Measurements from ENCODE around the gene WFDC1.

Gene WFDC1

DNA sequence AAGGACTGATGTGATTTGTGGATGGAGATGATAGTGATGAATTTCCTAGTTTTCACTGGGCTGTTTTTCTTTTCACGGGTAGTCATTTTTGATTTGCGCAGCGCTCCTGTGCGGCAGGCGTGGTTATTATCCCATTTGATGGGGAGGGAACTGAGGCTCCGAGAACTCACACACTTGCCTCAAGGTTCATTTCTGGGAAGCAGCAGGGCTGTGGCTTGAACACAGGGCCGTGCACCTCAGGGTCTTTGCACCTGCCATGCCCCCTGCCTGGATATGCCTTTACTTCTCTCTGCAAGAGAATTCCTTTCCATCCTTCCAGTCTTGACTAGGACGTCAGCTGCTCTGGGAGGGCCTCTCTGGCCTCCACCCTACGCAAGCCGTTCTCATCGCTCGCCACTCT is 16.3 kb upstream of the WFDC1 start:
- no peaks in the 10 kb centered on the region for H3K9me3 ChIP-seq (ENCODE audit: insufficient read depth, low read depth, low read length)
- no peak overlapping the region for H3K4me3 ChIP-seq (ENCODE audit: low read length, poor library complexity, severe bottlenecking)
- no peaks in the 10 kb centered on the region for H4K20me1 ChIP-seq (ENCODE audit: insufficient read depth, low read length, poor library complexity, severe bottlenecking)
- no peaks in the 10 kb centered on the region for H3K79me2 ChIP-seq (ENCODE audit: insufficient read depth, low read length)
- TF ChIP-seq EZH2phosphoT487 (IDR thresholded peaks at IDR 0.05; ENCODE audit: borderline replicate concordance): no peak
- TF ChIP-seq, protein P1, sequence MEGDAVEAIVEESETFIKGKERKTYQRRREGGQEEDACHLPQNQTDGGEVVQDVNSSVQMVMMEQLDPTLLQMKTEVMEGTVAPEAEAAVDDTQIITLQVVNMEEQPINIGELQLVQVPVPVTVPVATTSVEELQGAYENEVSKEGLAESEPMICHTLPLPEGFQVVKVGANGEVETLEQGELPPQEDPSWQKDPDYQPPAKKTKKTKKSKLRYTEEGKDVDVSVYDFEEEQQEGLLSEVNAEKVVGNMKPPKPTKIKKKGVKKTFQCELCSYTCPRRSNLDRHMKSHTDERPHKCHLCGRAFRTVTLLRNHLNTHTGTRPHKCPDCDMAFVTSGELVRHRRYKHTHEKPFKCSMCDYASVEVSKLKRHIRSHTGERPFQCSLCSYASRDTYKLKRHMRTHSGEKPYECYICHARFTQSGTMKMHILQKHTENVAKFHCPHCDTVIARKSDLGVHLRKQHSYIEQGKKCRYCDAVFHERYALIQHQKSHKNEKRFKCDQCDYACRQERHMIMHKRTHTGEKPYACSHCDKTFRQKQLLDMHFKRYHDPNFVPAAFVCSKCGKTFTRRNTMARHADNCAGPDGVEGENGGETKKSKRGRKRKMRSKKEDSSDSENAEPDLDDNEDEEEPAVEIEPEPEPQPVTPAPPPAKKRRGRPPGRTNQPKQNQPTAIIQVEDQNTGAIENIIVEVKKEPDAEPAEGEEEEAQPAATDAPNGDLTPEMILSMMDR (conservative IDR thresholded peaks at IDR 0.05; ENCODE audit: low read length): no peak
- H3K4me2 ChIP-seq (ENCODE audit: low read depth, low read length, poor library complexity, severe bottlenecking): no peak overlapping the region
- H3K4me1 ChIP-seq (ENCODE audit: insufficient read depth, low read length, poor library complexity, severe bottlenecking): no peaks in the 10 kb centered on the region
- H3K9me2 ChIP-seq (replicated peaks; ENCODE audit: low read depth, low read length): no peaks in the 10 kb centered on the region
- H2AFZ ChIP-seq (ENCODE audit: low read length): 0 out of 2 replicates have a peak overlapping the region, but pooled peaks have one; percentile 6
- H3K9ac ChIP-seq (ENCODE audit: low read depth, low read length, poor library complexity, severe bottlenecking): no peak overlapping the region
- H3F3A ChIP-seq (ENCODE audit: low read depth): no peaks in the 10 kb centered on the region
- H3K36me3 ChIP-seq (ENCODE audit: insufficient read depth, low read length): no peaks in the 10 kb centered on the region
- H3K27me3 ChIP-seq (ENCODE audit: insufficient read depth, low read length, poor library complexity, severe bottlenecking): no peaks in the 10 kb centered on the region

DNA sequence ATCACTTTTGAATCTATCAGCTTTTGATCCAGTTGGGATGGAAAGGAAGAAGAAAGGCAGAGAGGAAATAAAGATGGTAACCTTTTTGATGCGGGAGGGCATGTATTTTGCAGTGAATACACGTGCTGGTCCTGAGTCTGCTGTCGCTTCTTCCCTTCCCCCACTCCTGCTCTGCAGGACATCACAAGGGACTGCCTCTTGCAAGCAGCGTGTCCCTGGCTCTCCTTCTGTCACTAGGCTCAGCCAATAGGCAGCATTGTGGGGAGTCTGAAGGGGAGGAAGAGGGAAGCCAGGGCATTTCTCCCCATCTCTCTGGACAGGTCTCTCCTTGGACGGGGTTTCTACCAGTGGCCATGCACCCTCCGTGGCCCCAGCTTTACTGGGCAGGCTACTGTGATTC is 15.7 kb upstream of the WFDC1 start:
- Histone ChIP-seq H4K20me1 (ENCODE audit: insufficient read depth, low read length, poor library complexity, severe bottlenecking) (no peaks in the 10 kb centered on the region), H3K4me2 (ENCODE audit: low read depth, low read length, poor library complexity, severe bottlenecking) (no peak overlapping the region), H3K9me2 (replicated peaks; ENCODE audit: low read depth, low read length) (no peaks in the 10 kb centered on the region), H3K9ac (ENCODE audit: low read depth, low read length, poor library complexity, severe bottlenecking) (no peak overlapping the region), H2AFZ (ENCODE audit: low read length) (no peak overlapping the region), H3K27me3 (ENCODE audit: insufficient read depth, low read length, poor library complexity, severe bottlenecking) (no peaks in the 10 kb centered on the region), H3K4me3 (ENCODE audit: low read length, poor library complexity, severe bottlenecking) (no peak overlapping the region), H3K9me3 (ENCODE audit: insufficient read depth, low read depth, low read length) (no peaks in the 10 kb centered on the region), H3K36me3 (ENCODE audit: insufficient read depth, low read length) (no peaks in the 10 kb centered on the region), H3K4me1 (ENCODE audit: insufficient read depth, low read length, poor library complexity, severe bottlenecking) (no peaks in the 10 kb centered on the region), H3F3A (ENCODE audit: low read depth) (no peaks in the 10 kb centered on the region), H3K79me2 (ENCODE audit: insufficient read depth, low read length) (no peaks in the 10 kb centered on the region)
- TF ChIP-seq, protein P1 (conservative IDR thresholded peaks at IDR 0.05; ENCODE audit: low read length): no peak
- no peak for TF ChIP-seq EZH2phosphoT487 (IDR thresholded peaks at IDR 0.05; ENCODE audit: borderline replicate concordance)

DNA sequence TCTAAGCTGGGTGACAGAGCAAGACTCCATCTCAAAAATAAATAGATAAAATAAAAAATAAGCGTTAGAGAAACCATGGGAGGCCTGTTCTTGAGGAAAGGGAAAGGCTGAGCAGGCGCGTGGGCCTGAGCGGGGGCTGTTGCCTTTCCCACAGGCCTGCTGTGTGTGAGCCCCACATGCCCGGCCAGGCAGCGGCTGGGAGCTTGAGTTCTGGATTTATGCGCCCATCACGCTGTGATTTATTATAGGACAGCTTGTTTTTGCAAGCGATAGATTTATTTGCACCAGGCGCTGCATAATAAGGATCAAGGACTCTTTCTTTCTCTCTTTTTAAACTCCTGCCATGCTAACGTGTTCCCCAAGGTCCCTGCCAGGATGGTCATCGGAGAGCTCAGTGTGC is 14.8 kb upstream of the WFDC1 start:
- no peaks in the 10 kb centered on the region for H3K4me1 ChIP-seq (ENCODE audit: insufficient read depth, low read length, poor library complexity, severe bottlenecking)
- TF ChIP-seq, protein P1 (conservative IDR thresholded peaks at IDR 0.05; ENCODE audit: low read length): no peak
- TF ChIP-seq EZH2phosphoT487 (IDR thresholded peaks at IDR 0.05; ENCODE audit: borderline replicate concordance): no peak
- no peaks in the 10 kb centered on the region for H3K27me3 ChIP-seq (ENCODE audit: insufficient read depth, low read length, poor library complexity, severe bottlenecking)

More for the DNA sequence above, 14.8 kb upstream of the WFDC1 start:
- Histone ChIP-seq H3K9me2 (replicated peaks; ENCODE audit: low read depth, low read length) (no peaks in the 10 kb centered on the region), H3K36me3 (ENCODE audit: insufficient read depth, low read length) (no peaks in the 10 kb centered on the region), H3K4me3 (ENCODE audit: low read length, poor library complexity, severe bottlenecking) (no peak overlapping the region), H3K79me2 (ENCODE audit: insufficient read depth, low read length) (no peaks in the 10 kb centered on the region), H4K20me1 (ENCODE audit: insufficient read depth, low read length, poor library complexity, severe bottlenecking) (no peaks in the 10 kb centered on the region), H3F3A (ENCODE audit: low read depth) (no peaks in the 10 kb centered on the region), H3K9ac (ENCODE audit: low read depth, low read length, poor library complexity, severe bottlenecking) (no peak overlapping the region), H3K4me2 (ENCODE audit: low read depth, low read length, poor library complexity, severe bottlenecking) (no peak overlapping the region), H3K9me3 (ENCODE audit: insufficient read depth, low read depth, low read length) (no peaks in the 10 kb centered on the region), H2AFZ (ENCODE audit: low read length) (no peak overlapping the region)
